Stimulated activated CD4-positive, alpha-beta T cell treated with anti-CD3 and anti-CD28 coated beads, Interleukin-12 subunit alpha, Interleukin-12 subunit beta, amount 100 ng/mL, for 4 hours (primary cell): ENCODE measurements around the gene PLAAT3.
"Not testable (repeated sequence)": the region's sequence is repeated elsewhere in the genome, so short reads cannot be mapped to it uniquely, and the experiment has no call there.

Experiments used
- DNase-seq: peaks from one replicate; pipeline ENCODE4 v3.0.0-alpha.2; 2020

PLAAT3 gene

GRCh38 chr11:63564784-63565350 lies 49.4 kb downstream of the PLAAT3 start:
- no peak for DNase-seq

- DNase-seq: no peak
Measured at GRCh38 chr11:63564056-63564774, 50.0 kb downstream of the PLAAT3 start.

- DNase-seq: no peak
Measured at GRCh38 chr11:63563201-63564055, 50.8 kb downstream of the PLAAT3 start, which contains the start of gene PLAAT2. Gene PLAAT2, minus strand, starts transcription at chr11:63563379. Its CDS starts 55 bp downstream, at chr11:63563324.

DNA sequence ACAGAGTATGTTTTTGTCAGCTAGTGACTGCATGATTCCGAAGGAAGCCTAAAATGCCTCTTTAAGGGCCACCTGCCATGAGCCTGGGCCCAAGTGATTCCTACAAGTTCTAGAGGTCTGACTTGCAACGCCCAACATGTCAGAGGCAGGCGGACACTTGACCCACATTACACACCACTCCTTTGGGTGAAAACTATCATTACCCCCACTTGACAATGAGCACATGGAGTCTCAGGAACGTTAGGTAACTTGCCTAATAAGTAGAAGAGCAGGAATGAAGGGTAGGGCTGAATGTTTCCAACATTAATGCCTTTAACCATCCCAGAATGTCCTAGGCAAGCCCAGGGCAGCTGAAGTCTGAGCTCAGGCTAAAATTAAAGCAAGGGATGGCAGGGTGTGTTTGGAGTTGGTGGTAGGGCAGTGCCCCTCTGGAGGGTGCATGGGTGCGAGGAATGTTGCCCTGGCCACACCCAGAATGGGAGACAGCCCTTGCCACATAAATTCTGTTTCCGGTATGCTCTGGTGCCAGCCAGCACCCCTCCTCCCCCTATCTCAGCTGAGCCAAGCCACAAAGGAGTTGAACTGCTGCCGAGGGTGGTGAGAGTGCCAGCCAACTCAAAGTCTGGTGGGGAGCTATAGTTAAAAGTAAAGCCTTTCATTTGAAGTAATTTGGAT lies 53.6 kb downstream of the PLAAT3 start:
- DNase-seq: no peak

DNA sequence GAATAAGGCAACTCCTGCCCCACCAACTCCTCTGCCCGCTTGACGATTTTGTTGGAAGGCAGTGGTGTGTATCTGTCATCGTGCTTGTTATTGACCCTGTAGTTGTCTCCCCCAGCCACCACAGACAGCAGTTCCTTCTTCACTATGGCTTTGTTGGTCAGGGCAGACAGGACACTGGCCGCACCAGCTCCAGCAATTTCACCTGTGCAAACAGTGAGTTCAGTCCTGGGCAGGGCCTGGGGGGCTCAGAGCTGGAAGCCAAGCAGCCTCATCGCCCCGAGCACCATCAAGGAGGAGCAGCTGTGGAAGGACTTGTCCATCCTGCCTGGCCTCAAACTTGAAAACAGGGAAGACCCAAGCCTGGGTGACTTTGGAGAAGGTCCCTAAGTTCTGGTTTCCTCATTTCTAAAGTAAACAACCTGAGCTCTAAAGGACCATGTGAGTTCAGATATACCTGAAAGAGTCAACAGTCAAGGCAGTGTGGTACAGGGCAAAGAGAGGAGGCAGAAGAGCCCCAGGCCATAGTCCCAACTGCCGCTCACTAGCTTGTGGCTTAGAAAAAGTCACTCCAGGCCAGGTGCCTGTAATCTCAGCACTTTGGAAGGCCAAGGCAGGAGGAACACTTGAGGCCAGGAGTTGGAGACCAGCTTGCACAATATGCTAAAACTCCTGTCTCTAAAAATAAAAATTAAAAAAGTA lies 55.6 kb downstream of the PLAAT3 start:
- DNase-seq: no peak

DNA sequence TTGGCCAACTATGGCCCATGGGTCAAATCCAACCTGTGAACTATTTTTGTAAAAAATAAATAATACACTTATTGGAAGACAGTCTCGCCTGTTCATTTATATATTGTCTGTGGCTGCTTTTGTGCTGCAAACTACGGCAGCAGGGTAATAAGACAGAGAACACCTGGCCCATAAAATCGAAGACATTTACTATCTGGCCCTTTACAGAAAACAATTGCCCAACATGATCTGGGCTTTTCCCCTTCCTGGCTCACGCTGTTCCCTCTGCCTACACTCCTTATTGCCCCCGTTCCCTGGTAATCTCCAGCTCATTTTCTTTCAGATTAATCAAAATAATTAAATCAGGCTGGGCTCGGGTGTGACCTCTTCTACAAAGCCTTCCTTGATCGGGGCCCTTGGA lies 56.7 kb downstream of the PLAAT3 start:
- DNase-seq: no peak

- no peak for DNase-seq
Measured at GRCh38 chr11:63556404-63557013, 57.7 kb downstream of the PLAAT3 start.

- no peak for DNase-seq
Measured at GRCh38 chr11:63554877-63555223, 59.4 kb downstream of the PLAAT3 start.

DNA sequence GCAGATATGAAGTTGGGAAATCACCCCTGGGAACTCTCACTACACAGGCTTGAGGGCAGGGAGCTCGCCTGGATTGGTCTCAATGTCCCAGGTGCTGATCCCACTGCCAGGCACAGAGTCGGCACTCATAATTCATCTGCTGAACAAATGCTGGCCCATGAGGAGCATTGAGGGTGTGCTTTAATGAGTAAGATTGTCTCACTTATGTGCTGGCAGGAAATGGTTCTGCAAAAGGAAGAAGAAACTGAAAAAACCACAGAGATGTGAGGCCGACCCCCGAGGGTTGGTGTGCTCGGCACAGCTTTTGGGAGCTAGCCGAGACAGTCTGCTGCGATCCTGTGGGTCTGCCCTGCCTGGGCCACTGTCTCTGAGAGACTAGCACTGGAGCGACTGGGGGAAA lies 60.5 kb downstream of the PLAAT3 start:
- no peak for DNase-seq

DNA sequence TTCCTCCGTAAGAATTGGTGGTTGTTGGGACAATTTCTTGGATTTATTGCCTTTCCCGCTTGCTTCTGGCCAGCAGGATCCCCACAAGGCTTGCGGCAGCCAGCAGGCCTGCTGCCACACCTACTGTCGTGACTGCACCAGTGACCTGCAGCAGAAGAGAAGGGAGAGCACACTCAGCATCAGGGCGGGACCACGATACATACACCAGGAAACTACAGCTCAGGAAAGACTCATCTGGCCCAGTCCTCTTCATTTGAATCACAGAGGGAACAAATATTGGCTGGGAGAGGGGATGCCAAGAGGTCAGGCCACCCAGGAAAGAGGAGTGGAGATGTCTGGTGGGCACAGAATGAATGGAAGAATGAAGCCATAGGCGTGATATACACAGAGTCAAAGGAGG lies 61.3 kb downstream of the PLAAT3 start:
- DNase-seq: no peak

DNA sequence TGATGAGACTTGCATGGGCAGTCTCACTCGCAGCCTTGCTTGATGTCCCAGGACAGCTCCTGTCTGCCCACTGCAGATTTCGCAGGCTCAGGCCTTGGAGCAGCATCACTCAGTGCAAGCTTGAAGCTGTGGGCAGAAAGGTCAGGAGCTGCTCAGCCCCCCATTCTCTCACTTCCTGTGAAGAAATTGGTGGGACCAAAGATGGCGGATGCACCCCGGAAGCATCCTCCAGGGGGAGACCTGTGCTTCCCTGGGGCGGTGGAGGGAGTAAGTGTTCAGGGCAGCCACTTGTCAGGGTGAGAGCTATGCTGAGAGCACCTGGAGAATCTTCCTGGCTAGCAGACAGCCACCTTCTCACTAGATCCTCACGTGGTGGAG lies 62.4 kb downstream of the PLAAT3 start:
- DNase-seq: no peak

- DNase-seq: no peak
Measured at GRCh38 chr11:63551091-63551888, 62.9 kb downstream of the PLAAT3 start.

- not testable (repeated sequence) for DNase-seq
Measured at GRCh38 chr11:63550156-63550700, 64.0 kb downstream of the PLAAT3 start.

- DNase-seq: no peak
Measured at GRCh38 chr11:63549411-63549810, 64.8 kb downstream of the PLAAT3 start.

GRCh38 chr11:63548178-63548577 lies 66.1 kb downstream of the PLAAT3 start:
- DNase-seq: no peak

GRCh38 chr11:63547061-63547460 lies 67.2 kb downstream of the PLAAT3 start:
- DNase-seq: no peak

DNA sequence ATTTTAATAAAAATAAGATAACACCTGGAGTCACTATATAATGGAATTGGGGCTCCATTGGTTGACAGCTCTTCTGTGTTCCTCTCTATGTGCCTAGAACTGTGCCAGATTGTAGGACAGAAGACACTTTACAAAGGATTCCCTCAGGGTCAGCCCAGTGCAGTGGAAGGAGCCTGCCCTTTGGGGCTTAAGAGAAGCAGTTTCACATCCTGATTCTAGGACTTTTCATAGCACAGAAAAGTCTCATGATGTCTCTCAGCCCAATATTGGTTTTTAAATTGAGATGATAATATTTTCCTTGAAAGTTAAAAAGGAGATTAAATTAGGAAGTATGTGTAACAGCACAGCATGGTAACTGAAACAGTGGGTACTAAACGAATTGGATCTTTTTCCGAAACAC lies 70.5 kb downstream of the PLAAT3 start:
- DNase-seq: no peak

DNA sequence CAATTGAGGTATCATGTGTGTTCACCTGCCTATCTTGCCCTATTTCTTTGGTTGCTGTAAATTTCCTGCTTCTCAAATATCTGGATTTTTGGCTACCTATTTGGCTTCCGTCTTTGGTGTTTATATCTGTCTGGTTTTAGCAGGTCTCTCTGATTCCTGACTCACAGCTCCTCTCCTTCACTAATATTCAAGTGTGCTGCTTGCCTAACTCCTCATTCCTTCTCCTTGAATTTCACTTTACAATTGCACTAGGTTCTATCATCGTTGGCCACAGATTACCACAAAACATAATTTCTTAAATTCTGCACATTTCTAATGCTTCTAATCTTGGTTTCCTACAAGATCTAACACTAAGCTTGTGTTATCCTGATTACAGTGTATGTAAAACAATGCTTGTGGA lies 71.7 kb downstream of the PLAAT3 start:
- not testable (repeated sequence) for DNase-seq

- no peak for DNase-seq
Measured at GRCh38 chr11:63537293-63538101, 76.7 kb downstream of the PLAAT3 start.

GRCh38 chr11:63536669-63537292 lies 77.5 kb downstream of the PLAAT3 start, which contains the start of gene PLAAT4:
Gene PLAAT4, plus strand, starts transcription at chr11:63536808. Its CDS starts 61 bp downstream, at chr11:63536869.
- DNase-seq: no peak
